Measurements from ENCODE around the gene ELF4.

Gene ELF4

DNA sequence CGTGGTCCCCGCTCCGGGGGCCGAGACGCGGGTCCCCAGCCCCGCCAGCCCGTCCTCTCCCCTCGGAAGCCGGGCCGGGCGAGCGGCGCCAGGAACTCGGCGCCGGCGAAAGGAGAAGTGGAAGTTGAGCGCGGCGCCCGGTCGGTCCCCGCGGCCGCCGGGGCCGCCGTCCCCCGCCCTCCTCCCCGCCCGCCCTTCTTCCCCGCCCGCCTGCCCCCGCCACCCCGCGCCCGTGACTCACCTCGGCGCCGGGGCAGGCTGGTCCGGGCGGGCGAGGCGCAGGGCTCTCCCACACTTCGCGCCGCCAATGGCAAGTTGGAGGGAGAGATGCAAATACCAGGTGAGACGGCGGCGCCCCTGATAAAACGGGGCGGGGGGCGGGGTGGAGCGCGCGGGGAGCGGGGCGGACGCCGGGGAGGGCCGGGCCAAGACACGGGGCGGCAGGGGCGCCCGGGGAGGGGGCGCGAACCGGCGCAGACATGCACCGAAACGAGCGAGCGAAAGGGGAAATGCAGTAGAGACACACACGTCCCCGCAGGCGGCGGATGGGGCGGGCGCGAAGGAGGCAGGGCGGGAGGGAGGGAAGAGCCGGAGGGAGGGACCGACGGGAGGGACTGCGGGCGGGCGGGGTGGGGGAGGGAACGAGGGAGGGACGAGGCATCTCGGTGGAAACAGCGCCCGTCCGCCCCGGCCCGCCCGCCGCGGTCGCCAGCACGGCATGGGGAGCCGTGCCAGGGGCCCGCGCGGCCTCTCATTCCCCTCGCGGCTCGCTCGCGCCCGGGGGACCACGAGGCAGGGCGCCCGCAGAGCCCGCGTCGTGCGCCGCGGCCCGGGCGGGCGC is at the start of gene ELF4:
Gene ELF4 (minus strand): TSS at position 119 of the 841 bp plus-strand sequence. CDS start 29,167 bp downstream, outside the sequence.
- TF ChIP-seq ESRRG (CRISPR knock-in tag; IDR thresholded peaks at IDR 0.05) (no peak), CSDC2 (CRISPR knock-in tag; IDR thresholded peaks at IDR 0.05) (no peak), ARNTL (CRISPR knock-in tag; IDR thresholded peaks at IDR 0.05; ENCODE audit: borderline replicate concordance, low read depth) (no peak), SNAI2 (CRISPR knock-in tag; IDR thresholded peaks at IDR 0.05) (no peak), TOX (CRISPR knock-in tag; IDR thresholded peaks at IDR 0.05; ENCODE audit: borderline replicate concordance) (no peak), ZNF8 (CRISPR knock-in tag; IDR thresholded peaks at IDR 0.05) (no peak), ZFP3 (CRISPR knock-in tag; IDR thresholded peaks at IDR 0.05) (no peak), RARB (CRISPR knock-in tag; IDR thresholded peaks at IDR 0.05) (no peak), ISL1 (CRISPR knock-in tag; IDR thresholded peaks at IDR 0.05) (no peak), POU6F1 (CRISPR knock-in tag; IDR thresholded peaks at IDR 0.05; ENCODE audit: borderline replicate concordance, low read depth) (no peak), BACH2 (CRISPR knock-in tag; IDR thresholded peaks at IDR 0.05; ENCODE audit: borderline replicate concordance) (no peak), PPARA (CRISPR knock-in tag; IDR thresholded peaks at IDR 0.05; ENCODE audit: borderline replicate concordance) (no peak), ZFP30 (CRISPR knock-in tag; IDR thresholded peaks at IDR 0.05) (no peak), PATZ1 (CRISPR knock-in tag; IDR thresholded peaks at IDR 0.05; ENCODE audit: borderline replicate concordance) (no peak), ZNF565 (CRISPR knock-in tag; conservative IDR thresholded peaks at IDR 0.05; ENCODE audit: low read depth) (no peak), ZNF70 (CRISPR knock-in tag; IDR thresholded peaks at IDR 0.05) (no peak), ZC3H10 (CRISPR knock-in tag; IDR thresholded peaks at IDR 0.05) (no peak)
- TF ChIP-seq, protein P1, sequence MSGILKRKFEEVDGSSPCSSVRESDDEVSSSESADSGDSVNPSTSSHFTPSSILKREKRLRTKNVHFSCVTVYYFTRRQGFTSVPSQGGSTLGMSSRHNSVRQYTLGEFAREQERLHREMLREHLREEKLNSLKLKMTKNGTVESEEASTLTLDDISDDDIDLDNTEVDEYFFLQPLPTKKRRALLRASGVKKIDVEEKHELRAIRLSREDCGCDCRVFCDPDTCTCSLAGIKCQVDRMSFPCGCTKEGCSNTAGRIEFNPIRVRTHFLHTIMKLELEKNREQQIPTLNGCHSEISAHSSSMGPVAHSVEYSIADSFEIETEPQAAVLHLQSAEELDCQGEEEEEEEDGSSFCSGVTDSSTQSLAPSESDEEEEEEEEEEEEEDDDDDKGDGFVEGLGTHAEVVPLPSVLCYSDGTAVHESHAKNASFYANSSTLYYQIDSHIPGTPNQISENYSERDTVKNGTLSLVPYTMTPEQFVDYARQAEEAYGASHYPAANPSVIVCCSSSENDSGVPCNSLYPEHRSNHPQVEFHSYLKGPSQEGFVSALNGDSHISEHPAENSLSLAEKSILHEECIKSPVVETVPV (CRISPR knock-in tag; IDR thresholded peaks at IDR 0.05), result no peak
- TF ChIP-seq, protein P2, sequence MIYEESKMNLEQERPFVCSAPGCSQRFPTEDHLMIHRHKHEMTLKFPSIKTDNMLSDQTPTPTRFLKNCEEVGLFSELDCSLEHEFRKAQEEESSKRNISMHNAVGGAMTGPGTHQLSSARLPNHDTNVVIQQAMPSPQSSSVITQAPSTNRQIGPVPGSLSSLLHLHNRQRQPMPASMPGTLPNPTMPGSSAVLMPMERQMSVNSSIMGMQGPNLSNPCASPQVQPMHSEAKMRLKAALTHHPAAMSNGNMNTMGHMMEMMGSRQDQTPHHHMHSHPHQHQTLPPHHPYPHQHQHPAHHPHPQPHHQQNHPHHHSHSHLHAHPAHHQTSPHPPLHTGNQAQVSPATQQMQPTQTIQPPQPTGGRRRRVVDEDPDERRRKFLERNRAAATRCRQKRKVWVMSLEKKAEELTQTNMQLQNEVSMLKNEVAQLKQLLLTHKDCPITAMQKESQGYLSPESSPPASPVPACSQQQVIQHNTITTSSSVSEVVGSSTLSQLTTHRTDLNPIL (CRISPR knock-in tag; IDR thresholded peaks at IDR 0.05; ENCODE audit: low read depth), result no peak
- TF ChIP-seq, protein P3, sequence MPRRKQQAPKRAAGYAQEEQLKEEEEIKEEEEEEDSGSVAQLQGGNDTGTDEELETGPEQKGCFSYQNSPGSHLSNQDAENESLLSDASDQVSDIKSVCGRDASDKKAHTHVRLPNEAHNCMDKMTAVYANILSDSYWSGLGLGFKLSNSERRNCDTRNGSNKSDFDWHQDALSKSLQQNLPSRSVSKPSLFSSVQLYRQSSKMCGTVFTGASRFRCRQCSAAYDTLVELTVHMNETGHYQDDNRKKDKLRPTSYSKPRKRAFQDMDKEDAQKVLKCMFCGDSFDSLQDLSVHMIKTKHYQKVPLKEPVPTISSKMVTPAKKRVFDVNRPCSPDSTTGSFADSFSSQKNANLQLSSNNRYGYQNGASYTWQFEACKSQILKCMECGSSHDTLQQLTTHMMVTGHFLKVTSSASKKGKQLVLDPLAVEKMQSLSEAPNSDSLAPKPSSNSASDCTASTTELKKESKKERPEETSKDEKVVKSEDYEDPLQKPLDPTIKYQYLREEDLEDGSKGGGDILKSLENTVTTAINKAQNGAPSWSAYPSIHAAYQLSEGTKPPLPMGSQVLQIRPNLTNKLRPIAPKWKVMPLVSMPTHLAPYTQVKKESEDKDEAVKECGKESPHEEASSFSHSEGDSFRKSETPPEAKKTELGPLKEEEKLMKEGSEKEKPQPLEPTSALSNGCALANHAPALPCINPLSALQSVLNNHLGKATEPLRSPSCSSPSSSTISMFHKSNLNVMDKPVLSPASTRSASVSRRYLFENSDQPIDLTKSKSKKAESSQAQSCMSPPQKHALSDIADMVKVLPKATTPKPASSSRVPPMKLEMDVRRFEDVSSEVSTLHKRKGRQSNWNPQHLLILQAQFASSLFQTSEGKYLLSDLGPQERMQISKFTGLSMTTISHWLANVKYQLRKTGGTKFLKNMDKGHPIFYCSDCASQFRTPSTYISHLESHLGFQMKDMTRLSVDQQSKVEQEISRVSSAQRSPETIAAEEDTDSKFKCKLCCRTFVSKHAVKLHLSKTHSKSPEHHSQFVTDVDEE (CRISPR knock-in tag; IDR thresholded peaks at IDR 0.05), result no peak

DNA sequence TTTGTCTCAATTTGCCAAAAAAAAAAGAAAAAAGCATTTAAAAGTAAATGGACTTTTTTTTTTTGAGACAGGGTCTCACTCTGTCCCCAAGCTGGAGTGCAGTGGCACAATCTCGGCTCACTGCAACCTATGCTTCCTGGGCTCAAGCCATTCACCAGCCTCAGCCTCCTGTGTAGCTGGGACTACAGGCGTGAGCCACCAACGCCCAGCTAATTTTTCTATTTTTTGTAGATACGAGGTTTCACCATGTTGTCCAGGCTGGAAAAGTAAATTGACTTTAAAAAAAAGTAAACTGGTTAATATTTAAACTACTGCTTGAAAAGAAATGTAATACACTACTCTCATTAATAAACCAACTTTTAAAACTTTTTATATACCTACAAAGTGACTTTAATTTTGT is 49.5 kb upstream of the ELF4 start:
- ATAC-seq, result no peak
- TF ChIP-seq ZNF70 (CRISPR knock-in tag; IDR thresholded peaks at IDR 0.05) (no peak), ZNF565 (CRISPR knock-in tag; conservative IDR thresholded peaks at IDR 0.05; ENCODE audit: low read depth) (no peak), TCF4 (CRISPR knock-in tag; IDR thresholded peaks at IDR 0.05; ENCODE audit: borderline replicate concordance) (no peak), ISL1 (CRISPR knock-in tag; IDR thresholded peaks at IDR 0.05) (no peak), ZFP3 (CRISPR knock-in tag; IDR thresholded peaks at IDR 0.05) (no peak), BACH2 (CRISPR knock-in tag; IDR thresholded peaks at IDR 0.05; ENCODE audit: borderline replicate concordance) (no peak), CSDC2 (CRISPR knock-in tag; IDR thresholded peaks at IDR 0.05) (no peak), ZC3H10 (CRISPR knock-in tag; IDR thresholded peaks at IDR 0.05) (no peak)
- TF ChIP-seq, protein P2 (CRISPR knock-in tag; IDR thresholded peaks at IDR 0.05; ENCODE audit: low read depth), result no peak

More for the DNA sequence above, at the start of gene ELF4:
- ATAC-seq, result peak; percentile 57
